Prostate gland (tissue), 2 donors: ENCODE measurements around the gene SRBD1.

ENCODE experiments used
- POLR2A ChIP-seq: fragments of 450-650 bp; IDR thresholded peaks from one replicate; pipeline ENCODE4 v1.6.1; 2016; ENCODE audit warnings: antibody characterized with exemption, mild to moderate bottlenecking
- POLR2AphosphoS5 ChIP-seq: sonication (generic); formaldehyde crosslinking; IDR thresholded peaks from one replicate; pipeline ENCODE4 v1.6.1; 2017; ENCODE audit warnings: antibody characterized with exemption
- TF ChIP-seq, protein P1 (sequence below), 4 experiments: fragments of 200-600 bp in 2 of 4; fragments of 450-650 bp in 2 of 4; sonication (generic) in 2 of 4; IDR thresholded peaks; 1 replicate in 3 of 4; 2 replicates in 1 of 4; pipeline ENCODE4 v1.5.1; 2016 to 2019; ENCODE audit warnings: antibody characterized with exemption in 4 of 4, mild to moderate bottlenecking in 2 of 4, moderate library complexity in 2 of 4

DNA sequence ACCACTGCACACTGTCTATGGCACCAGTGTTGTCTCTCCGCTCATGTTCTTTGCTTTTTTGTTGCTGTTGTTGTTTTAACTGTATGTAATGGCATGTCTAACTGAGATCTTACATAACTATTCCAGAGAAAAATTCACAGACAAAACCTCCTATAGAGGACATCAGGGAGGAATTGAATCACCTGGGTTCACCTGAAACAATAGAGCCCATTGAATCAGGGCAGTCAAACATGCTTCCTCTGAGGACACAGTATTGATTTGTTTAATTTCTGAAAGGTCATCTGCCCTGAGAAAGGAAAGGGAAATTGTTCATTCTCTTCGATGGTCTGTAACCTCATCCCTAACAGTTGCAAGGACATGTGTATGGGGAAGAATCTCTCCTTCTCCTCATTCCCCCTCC, 237.5 kb downstream of the SRBD1 start:
- TF ChIP-seq POLR2AphosphoS5 (no peak), POLR2A (no peak)
- TF ChIP-seq, protein P1, sequence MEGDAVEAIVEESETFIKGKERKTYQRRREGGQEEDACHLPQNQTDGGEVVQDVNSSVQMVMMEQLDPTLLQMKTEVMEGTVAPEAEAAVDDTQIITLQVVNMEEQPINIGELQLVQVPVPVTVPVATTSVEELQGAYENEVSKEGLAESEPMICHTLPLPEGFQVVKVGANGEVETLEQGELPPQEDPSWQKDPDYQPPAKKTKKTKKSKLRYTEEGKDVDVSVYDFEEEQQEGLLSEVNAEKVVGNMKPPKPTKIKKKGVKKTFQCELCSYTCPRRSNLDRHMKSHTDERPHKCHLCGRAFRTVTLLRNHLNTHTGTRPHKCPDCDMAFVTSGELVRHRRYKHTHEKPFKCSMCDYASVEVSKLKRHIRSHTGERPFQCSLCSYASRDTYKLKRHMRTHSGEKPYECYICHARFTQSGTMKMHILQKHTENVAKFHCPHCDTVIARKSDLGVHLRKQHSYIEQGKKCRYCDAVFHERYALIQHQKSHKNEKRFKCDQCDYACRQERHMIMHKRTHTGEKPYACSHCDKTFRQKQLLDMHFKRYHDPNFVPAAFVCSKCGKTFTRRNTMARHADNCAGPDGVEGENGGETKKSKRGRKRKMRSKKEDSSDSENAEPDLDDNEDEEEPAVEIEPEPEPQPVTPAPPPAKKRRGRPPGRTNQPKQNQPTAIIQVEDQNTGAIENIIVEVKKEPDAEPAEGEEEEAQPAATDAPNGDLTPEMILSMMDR (IDR thresholded peaks at IDR 0.05) = no peak
